GM18499 (cell line): ENCODE data around the gene SLC2A6.
"Not testable (repeated sequence)": the region's sequence is repeated elsewhere in the genome, so short reads cannot be mapped to it uniquely, and the experiment has no call there.

Experiments
- ATAC-seq: cut with Tn5 transposase; IDR thresholded peaks from one replicate; pipeline ENCODE4 v1.9.1; 2021; ENCODE audit warnings: moderate number of reproducible peaks; ENCODE audit not compliant: insufficient read depth, unreplicated experiment

The SLC2A6 gene

DNA sequence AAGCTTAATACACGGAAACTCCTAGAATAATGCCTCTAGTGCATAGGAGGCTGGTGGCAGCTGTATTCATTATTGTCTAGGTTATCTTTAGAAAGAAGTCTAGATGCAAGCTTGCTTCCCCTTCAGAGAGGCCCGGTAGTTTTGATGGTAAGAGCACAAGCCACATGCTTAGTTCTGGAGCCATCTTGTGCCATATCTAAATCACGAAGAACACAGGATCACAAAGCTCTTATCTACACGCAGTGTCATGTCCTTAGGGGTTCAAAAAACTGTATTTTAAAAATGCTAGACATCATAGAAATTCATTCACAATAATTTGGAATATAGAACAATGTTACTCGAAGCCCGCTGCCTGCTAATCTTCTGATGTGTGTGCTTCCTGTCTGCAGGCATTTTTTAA, 12.9 kb downstream of the SLC2A6 start:
- no peak for ATAC-seq

DNA sequence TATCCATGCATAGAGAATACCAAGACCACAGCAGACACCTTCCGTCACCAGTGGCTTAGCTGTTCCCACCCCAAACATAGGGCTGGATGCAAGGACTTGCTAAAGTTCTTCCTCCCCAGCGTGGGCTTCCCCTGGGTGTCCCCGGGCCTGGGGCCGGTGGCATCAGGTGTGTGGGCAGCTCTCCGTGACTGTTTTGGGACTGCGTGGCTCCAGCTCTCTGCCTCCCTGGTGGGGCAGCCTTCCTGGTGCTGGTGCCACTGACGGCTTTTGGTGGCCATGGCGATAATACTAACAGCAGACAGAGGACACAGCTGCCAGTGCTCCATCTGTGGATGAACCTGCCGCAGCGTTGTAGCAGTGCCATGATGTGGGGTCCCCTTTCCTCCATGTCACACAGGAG, 14.3 kb downstream of the SLC2A6 start:
- ATAC-seq = no peak

DNA sequence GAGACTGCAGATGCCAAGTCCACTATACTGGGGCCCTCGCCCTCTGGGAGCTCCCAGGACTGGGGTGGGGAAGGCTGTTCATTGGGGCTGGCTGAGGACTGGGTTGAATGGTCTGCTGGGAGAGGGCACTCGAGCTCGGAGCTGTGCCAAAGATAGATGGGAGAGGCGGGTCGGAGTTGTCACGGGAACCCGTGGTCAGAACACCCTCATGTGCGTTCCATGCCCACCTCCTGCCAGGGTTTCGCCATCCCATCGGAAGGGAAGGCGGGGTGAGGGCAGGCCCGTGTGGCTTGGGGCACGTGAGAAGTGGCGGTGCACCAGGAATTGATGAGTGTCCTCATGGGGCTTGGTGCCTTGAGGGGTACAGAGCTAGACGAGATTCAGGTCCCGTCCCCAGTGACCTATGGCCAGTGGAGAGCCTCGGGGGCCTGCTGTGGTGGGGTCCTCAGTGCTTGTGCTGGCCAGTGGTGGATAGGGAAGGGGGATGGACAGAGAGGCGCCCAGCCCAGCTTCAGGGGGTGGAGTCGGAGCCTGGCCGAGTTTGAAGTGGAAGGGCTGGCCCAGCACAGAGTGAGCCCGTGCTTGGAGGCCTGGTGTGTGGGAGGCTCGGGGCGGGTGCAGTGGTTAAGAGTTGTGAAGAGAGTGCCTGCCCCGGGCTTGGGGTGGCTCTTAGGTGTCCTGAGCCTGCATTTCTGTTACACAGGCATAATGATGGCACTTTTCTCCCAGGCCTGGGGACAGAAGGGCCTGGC, 14.9 kb downstream of the SLC2A6 start:
- ATAC-seq = no peak

DNA sequence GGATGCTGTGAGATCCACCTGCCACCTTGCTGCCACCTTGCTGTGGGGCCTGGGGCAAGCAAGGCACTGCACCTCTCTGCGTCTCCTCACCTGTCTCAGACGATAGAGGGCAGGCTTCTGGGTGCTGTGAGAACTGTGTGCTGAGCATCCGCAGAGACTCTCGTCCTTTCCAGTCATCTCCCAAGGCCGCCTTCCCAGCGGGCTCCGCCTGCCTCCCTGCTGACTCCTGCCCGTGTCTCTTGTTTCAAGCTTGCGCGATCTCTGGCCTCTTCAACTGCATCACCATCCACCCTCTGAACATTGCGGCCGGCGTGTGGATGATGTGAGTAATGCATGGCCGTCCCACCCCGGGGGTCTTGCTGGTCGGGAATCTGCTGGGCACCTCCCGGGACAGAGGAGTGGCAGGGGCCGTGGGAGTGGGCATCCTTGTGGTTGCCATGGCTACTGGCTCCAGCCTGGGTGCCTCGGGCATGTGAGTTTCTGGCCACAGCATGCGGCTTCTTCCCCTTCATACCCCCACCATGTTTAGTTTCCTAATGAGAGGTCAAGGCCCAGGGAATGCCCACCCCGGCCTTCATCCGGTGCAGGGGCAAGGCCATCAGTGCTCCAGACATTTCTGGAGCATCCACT, 15.6 kb downstream of the SLC2A6 start:
- ATAC-seq = no peak

DNA sequence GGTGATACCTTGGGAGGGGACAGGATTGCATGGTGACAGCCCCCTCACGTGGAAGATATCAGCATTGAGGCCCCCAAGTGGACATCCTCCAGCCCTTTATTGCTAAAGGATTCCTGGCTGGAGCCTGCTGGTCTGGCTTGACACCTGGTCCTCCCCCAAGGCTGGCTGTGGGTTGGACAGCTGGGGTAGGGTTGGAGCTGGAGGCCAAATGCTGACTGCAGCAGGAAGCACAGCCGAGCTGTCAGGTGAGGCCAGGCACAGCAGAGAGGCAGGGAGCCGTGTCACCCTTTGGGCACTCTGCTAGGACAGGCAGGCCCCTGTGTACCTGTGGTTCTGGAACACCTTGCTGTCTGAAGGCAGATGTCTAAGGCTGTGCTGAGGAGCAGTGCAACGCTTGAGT, 16.9 kb downstream of the SLC2A6 start:
- no peak for ATAC-seq

DNA sequence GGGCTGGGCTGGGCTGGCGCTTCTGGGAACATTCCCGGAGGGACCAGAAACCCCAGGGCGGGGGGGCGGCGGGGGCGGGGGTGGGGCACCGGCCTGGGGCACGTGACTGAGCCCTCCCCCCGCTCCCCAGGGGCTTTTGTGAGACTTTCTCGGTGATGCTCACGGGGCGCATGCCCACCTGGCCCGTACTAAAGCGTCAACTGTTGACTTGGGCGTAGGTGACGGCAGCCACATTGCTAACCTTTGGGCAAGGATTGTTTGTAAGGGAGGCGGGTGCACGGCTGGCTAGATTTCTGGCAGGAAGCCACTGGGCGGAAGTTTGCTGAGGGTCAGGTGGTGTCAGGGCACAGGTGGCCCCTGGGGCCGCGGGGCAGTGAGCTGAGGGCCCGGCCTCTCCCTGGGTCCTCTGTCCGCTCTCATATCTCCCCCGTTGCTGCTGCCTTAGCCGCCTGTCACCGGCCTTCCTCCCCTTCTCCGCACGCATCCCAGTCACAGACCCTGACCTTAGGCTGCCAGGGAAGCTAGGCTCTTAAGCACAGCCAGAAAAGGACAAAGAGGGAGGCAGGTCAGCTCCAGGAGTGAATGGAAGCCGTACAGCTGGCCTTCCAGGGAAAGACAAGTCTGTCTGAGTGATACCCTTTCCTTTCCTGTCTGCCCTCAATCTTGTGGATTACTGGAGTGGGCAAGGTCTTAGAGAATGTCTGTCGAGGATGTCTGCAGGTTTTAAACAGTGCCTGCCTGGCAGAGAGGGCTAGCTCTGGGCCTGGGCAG, 18.3 kb downstream of the SLC2A6 start:
- no peak for ATAC-seq

DNA sequence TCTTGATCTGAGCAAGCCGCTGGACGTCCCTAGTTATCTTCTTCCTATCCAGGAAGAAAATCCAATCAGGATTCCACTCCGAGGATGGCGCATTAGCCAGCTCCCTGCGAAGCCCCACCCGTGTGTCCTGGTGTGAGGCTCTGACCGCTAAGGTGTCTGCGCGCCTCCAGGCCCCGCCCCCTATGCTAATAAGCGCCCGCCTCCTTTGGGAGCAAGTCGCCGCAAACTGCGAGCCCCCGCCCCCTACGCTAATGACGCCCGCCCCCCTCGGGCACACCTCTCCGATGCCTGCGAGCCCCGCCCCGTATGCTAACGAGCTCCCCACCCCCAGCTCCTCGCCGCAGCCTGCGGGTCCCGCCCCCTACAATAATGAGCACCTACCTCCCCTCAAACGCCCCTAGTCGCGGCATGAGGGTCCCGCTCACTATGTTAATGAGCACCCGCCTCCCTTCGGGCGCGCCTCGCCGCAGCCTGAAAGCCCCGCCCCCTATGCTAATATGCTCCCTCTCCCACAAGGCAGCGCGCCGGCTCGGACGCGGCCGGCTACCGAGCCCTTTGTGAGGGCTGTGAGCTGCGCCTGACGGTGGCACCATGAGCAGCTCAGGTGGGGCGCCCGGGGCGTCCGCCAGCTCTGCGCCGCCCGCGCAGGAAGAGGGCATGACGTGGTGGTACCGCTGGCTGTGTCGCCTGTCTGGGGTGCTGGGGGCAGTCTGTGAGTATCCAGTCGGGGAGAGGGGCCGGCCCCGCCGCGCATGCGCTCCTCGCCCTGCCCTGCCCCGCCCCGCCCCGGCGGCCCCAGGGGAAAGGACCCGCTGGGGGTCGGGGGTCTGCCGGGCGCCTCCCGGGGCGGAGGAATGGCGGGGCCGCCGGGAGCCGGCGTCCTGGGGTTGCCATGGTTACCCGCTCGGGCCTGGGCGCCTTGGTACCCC, 19.2 kb downstream of the SLC2A6 start, which contains the start of gene CACFD1:
Gene CACFD1 (plus strand): TSS at position 503 of the 929 bp plus-strand sequence. CDS start 89 bp downstream, at position 592.
- ATAC-seq = no peak

DNA sequence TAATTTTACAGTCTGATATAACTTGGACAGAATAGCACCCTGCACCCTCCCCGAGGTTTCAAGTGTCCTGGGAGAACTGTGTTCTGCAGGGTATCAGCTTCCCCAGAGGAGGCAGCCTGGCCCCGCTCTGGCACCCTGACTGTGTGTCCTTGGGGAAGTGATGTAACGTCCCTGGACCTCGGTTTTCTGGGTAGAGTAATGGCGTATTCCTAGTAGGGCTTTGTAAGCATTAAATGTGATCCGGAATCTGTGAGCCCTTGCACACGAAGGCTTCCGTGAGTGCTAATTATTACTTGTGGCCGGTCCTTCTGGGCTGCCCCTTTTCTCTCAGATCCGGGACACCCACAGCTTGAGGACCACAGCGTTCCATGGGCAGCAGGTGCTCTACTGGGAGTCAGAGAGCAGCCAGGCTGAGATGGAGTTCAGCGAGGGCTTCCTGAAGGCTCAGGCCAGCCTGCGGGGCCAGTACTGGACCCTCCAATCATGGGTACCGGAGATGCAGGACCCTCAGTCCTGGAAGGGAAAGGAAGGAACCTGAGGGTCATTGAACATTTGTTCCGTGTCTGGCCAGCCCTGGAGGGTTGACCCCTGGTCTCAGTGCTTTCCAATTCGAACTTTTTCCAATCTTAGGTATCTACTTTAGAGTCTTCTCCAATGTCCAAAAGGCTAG, 20.1 kb downstream of the SLC2A6 start:
- ATAC-seq = no peak

DNA sequence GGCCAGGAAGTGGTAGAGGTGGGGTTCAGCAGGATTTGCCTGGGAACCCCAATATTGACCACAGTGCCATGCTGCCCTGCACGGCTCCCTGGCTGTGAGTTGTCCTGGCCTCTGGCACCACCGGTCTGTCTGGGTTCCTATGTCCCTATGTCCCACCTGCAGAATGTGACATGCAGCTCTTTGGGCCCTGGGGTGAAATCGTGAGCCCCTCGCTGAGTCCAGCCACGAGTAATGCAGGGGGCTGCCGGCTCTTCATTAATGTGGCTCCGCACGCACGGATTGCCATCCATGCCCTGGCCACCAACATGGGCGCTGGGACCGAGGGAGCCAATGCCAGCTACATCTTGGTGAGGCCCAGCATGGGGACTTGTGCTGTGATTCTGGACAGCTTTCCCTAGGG, 21.2 kb downstream of the SLC2A6 start:
- ATAC-seq = no peak

DNA sequence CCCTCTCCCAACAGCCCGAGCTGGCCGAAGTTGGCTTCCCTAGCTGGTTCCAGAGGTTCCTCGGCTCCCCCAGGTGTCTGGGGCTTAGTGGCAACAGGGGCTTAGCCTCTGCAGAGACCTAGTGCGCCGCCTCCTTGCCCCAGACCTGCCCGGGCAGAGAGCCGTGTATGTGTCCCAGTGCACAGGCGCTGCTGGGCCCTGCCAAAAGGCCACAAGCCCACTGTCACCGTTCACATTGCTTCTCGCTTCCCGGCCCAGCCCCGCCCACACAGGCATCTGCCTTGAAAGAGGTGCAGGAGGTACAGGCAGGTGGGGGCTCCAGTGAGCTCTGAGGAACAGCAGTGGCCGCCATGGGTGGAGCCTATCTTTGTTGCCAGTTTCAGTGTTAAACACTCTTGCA, 21.7 kb downstream of the SLC2A6 start:
- ATAC-seq = no peak

DNA sequence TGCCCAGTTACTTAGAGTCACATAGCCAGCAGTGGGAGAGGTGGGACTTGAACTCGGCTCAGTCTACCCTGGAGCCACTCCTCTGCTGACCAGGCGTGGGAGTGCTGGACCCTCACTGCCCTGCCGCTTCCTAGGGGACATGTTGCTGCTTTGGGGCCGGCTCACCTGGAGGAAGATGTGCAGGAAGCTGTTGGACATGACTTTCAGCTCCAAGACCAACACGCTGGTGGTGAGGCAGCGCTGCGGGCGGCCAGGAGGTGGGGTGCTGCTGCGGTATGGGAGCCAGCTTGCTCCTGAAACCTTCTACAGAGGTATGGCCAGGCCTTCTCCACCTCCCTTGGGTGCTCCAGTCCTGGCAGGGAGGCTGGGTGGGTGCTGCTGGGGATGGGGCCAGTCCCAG, 22.5 kb downstream of the SLC2A6 start:
- no peak for ATAC-seq

DNA sequence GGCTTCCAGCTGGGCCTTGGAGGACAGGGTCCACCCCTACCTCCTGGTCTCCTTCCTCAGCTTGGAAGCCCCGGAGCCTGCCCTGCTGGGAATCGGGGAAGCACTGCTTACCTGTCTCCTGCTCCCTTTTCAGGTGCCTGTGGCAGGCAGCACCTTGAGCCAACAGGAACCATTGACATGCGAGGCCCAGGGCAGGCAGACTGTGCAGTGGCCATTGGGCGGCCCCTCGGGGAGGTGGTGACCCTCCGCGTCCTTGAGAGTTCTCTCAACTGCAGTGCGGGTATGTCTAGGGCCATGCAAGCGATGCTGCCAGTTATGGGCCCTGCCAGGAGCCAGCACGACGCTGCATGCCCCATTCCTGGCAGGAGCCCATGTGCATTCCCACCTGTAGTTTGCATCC, 23.0 kb downstream of the SLC2A6 start:
- no peak for ATAC-seq

DNA sequence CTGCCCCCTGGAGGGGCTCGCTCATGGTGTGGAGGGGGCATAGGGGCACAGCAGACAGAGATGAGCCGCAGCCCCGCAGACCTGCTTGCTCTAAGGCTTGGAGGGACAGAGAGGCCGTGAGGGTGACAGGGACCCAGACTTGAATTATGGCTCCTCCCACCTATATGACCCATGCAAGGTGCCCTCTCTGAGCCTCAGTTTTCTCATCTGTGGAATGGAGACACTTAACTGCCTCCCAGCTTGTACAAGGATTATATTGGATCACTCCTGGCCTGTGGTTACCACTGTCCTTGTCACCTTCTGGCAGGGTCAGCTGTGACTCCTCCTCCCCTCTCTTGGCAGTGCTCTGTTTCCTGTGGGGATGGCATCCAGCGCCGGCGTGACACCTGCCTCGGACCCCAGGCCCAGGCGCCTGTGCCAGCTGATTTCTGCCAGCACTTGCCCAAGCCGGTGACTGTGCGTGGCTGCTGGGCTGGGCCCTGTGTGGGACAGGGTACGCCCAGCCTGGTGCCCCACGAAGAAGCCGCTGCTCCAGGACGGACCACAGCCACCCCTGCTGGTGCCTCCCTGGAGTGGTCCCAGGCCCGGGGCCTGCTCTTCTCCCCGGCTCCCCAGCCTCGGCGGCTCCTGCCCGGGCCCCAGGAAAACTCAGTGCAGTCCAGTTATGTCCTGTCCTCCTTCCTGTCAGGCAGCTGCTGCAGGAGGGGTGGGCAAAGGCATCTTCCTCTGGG, 23.8 kb downstream of the SLC2A6 start:
- ATAC-seq = no peak

DNA sequence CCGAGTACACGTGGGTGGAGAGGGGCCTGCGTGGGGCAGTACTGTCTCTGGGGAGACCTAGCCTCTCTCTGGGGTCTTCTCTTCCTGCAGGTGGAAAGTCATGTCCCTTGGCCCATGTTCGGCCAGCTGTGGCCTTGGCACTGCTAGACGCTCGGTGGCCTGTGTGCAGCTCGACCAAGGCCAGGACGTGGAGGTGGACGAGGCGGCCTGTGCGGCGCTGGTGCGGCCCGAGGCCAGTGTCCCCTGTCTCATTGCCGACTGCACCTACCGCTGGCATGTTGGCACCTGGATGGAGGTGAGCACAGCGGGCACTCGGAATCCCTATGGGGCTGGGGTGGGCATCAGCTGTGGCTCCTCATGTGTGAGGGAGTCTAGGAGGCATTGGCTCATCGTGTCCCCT, 24.6 kb downstream of the SLC2A6 start:
- ATAC-seq = no peak

DNA sequence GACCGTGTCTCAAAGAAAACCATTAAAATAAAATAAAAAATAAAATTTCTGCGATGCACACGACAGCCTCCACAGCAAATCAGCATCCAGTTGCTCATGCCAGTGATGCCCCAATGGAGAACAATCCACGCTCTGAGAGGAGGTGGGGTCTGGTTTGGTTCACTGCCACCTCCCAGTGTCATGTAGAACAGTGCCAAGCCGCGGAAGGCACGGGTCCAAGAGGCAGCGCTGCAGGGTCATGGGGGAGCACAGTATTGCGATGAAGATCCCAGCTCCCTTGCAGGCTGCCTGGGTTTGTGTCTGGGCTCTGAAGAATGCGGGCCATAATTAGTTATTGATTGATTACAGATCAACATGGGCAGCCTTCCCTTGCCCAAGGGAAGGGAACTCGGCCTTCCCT, 25.2 kb downstream of the SLC2A6 start:
- no peak for ATAC-seq

DNA sequence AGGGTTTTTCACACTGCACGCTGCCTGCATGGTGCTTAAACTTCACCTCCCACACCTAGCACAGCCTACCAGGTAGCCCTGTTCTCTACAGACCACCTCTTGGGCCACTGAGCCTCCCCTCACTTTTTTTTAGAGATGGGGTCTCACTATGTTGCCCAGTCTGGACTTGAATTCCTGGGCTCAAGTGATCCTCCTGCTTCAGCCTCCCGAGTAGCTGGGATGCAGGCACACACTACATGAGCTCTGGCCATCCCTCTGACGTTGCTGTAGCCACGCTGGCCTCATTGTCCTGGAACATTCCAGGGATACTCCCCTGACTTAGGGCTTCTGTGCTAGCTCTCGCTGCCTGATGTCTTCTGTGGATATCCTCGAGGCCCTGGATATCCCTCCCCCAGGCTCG, 26.3 kb downstream of the SLC2A6 start:
- ATAC-seq = no peak

DNA sequence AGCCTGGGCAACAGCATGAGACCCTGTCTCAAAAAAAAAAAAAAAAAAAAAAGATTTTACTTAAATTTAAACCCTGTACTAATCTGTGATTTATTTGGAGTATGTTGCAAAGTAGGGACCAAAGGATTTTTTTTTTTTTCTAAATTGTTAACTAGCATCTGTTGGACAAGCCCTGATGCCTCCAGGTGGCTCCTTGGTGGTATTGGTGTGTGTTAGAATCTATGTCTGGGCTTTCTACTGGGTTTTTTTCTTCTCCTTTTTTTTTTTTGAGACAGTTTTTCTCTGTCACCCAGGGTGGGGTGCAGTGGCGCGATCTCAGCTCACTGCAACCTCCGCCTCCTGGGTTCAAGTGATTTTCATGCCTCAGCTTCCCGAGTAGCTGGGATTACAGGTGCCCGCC, 27.0 kb downstream of the SLC2A6 start:
- not testable (repeated sequence) for ATAC-seq

DNA sequence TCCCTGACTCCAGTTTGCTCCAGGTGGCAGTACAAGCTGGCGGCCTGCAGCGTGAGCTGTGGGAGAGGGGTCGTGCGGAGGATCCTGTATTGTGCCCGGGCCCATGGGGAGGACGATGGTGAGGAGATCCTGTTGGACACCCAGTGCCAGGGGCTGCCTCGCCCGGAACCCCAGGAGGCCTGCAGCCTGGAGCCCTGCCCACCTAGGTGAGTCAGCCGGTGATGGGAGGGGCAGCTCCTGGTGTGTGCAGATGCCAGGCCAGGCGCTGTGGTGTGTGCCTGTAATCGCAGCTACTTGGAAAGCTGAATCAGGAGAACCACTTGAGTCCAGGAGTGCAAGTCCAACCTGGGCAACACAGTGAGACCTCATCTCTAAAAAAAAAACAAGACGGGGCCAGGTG, 29.1 kb downstream of the SLC2A6 start:
- no peak for ATAC-seq

DNA sequence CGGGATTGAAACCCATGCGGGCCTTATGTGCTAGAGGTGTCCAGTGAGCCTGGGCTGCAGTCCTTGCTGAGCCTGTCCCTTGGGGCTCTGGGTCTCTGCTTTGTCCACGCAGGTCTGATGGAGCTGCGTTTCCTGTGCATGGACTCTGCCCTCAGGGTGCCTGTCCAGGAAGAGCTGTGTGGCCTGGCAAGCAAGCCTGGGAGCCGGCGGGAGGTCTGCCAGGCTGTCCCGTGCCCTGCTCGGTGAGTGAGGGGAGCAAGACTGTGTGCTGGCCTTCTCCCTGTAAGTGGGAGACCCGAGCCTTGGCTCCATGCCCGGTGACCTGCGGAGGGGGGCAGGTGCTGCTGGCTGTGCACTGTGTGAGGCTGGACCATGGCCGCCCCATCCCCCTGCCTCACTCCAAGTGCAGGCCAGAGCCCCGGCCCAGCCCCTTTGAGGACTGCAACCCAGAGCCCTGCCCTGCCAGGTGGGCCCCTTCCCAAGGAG, 30.4 kb downstream of the SLC2A6 start:
- ATAC-seq = no peak
